SW480 (cell line): ENCODE data around the gene MAPKAPK2.
"Not testable (repeated sequence)": the region's sequence is repeated elsewhere in the genome, so short reads cannot be mapped to it uniquely, and the experiment has no call there.

ENCODE experiments used
- DNase-seq: peaks from one replicate; pipeline ENCODE4 v3.0.0-alpha.2; 2016; ENCODE audit warnings: low spot score

MAPKAPK2 gene

DNA sequence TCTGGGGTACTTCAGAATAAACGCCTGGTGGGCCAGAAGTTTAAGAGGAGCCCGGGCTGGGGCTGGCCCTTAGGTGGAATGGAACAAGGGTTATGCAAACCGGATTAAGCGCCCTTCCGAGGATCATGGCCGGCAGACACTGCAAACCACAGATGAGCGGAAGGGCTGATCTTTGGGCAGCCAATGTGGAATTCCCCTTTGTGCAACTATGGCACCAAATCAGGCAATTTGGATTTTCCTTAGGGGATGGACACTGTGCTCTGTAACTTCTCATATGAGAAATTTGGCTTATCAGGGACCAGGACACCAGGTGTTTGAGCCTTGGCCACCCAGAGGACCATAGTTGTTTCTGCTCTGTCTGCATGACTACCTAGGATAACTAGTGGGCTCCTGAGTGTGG, 93.3 kb downstream of the MAPKAPK2 start:
- DNase-seq, result no peak

DNA sequence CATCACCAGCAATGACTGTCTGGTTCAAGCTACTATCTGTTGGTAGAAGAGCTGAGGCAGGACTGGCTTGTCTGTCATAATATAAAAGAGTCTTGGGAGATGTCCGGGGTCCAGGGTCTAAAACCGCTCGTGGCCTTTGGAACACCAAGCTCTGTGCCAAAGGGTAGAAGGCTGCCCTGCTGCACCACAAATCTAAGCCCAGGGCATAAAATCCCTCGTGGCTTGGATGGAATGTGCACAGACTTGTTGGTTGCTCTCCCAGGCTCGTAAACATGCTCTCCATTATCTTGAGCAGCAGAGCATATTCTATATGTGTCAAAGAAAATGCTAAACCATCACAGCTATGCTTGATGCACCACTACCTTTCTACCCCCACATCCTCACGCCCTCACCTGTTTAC, 94.2 kb downstream of the MAPKAPK2 start:
- not testable (repeated sequence) for DNase-seq

DNA sequence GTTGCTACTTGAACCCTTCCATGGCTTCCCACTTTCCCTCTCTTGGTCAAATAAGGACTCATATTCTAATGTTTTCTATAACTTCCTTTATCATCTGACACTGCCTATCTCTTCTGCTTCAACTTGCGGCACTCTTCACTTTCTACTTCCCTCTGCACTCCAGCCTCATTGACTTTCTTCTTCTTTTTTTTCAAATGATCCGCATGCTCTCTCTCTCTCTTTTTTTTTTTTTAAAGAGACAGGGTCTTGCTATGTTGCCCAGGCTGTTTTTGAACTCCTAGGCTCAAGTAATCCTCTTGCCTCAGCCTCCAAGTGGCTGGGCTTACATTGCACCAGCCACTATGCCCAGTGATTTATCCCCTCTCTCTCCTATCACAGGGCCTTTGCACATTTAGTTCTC, 94.9 kb downstream of the MAPKAPK2 start:
- DNase-seq, result no peak

DNA sequence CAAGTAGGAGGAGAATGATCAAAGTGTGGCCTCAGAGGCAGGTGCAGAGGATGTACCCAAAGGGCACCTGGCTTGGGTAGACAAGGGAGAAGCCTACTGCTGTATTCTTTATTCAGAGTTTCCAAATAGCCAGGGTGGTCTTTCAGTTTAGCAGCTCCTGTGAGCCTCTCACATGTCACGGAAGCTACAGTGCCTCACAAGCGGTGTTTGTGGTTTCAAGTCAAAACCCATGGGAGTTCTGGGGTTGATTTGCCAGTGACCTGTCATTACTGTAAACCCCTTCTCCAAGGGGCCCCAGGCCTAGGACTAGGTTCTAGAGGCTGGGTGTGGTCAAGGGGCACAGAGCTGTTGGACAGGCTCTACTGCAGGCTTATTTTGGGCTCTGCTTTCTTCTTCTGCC, 97.7 kb downstream of the MAPKAPK2 start:
- no peak for DNase-seq

DNA sequence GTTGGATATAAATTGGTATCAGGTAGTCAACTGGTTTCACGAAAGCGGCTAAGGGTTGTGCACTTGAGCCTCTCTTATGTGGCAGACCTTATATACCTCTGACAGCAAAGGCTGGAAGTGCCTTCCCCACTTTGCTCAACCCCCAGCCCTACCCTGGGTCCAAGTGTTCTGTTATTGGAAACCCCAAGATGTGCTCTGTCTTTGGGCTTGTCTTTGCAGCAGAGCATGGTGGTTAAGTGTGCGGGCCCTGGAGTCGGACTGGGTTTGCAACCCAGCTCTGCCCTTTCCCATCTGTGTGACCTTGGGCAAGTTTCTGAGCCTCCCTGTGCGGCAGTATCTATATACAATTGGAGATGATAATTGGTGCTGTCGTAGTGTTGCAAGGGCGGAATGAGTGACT, 98.8 kb downstream of the MAPKAPK2 start:
- DNase-seq, result no peak
